GM12801 (cell line): Measurements from ENCODE around the gene LSM7.

Experiments used
- CTCF ChIP-seq: IDR thresholded peaks from one replicate; pipeline ENCODE4 v1.5.1; 2011; ENCODE audit warnings: control low read depth; ENCODE audit not compliant: insufficient read length; ENCODE audit errors: extremely low read depth

Gene LSM7

GRCh38 chr19:2328401-2329148 lies at the start of gene LSM7, which contains the start of gene SPPL2B:
TSS of gene LSM7 (minus strand) at chr19:2328586. CDS start at chr19:2328566, 20 bp downstream.
TSS of gene SPPL2B (plus strand) at chr19:2328684. CDS start at chr19:2328710, 26 bp downstream.
- no peak for TF ChIP-seq CTCF

GRCh38 chr19:2376784-2377519 lies 48.6 kb upstream of the LSM7 start:
- no peak for TF ChIP-seq CTCF

GRCh38 chr19:2375353-2376121 lies 47.2 kb upstream of the LSM7 start:
- TF ChIP-seq CTCF: no peak

- no peak for TF ChIP-seq CTCF
These were observed 46.4 kb upstream of the LSM7 start for GRCh38 chr19:2374808-2375207.

- TF ChIP-seq CTCF: no peak
These were observed 43.8 kb upstream of the LSM7 start for GRCh38 chr19:2372076-2372612.

- TF ChIP-seq CTCF: no peak
These were observed 43.3 kb upstream of the LSM7 start for GRCh38 chr19:2371656-2372055.
